Osteoblast (primary cell): Measurements from ENCODE around the gene NUP214. TPM values are rescaled to one million over a fixed set of nuclear protein-coding genes. Genes with fewer than 3 reads are reported as not detected.

Experiments
- DNase-seq: peaks from one replicate; pipeline ENCODE4 v3.0.0; 2011; ENCODE audit warnings: low spot score, mixed read lengths; ENCODE audit not compliant: insufficient read length; ENCODE audit errors: missing footprints
- H2AFZ ChIP-seq: 2 replicates; pipeline ENCODE4 v1.6.0; 2011; ENCODE audit warnings: mild to moderate bottlenecking, low read length
- H3K27ac ChIP-seq: 2 replicates; pipeline ENCODE4 v1.5.1; 2011; ENCODE audit warnings: mild to moderate bottlenecking, low read depth, low read length, moderate library complexity
- H3K27me3 ChIP-seq: 2 replicates; pipeline ENCODE4 v1.6.0; 2012; ENCODE audit warnings: mild to moderate bottlenecking, control low read depth, inconsistent platforms, low read length, moderate library complexity; ENCODE audit not compliant: insufficient read depth
- H3K36me3 ChIP-seq: 2 replicates; pipeline ENCODE4 v1.5.1; 2011; ENCODE audit warnings: mild to moderate bottlenecking, low read length, control low read depth, moderate library complexity; ENCODE audit not compliant: insufficient read depth
- H3K4me1 ChIP-seq: 2 replicates; pipeline ENCODE4 v1.5.1; 2011; ENCODE audit warnings: mild to moderate bottlenecking, low read length, control low read depth, moderate library complexity; ENCODE audit not compliant: insufficient read depth
- H3K4me2 ChIP-seq: 2 replicates; pipeline ENCODE4 v1.6.0; 2011; ENCODE audit warnings: mild to moderate bottlenecking, low read length; ENCODE audit not compliant: insufficient read depth
- H3K4me3 ChIP-seq: fragments of 200-600 bp; sonication (generic); 3 replicates; pipeline ENCODE4 v1.5.1; 2012; ENCODE audit warnings: mild to moderate bottlenecking, low read length, inconsistent platforms; ENCODE audit not compliant: insufficient read depth
- H3K79me2 ChIP-seq: 2 replicates; pipeline ENCODE4 v1.6.0; 2012; ENCODE audit warnings: mild to moderate bottlenecking, low read length, control low read depth, inconsistent platforms; ENCODE audit not compliant: insufficient read depth
- H3K9me3 ChIP-seq: 2 replicates; pipeline ENCODE4 v1.5.1; 2011; ENCODE audit warnings: low read depth, low read length, control low read depth
- H4K20me1 ChIP-seq: 2 replicates; pipeline ENCODE4 v1.6.0; 2012; ENCODE audit warnings: mild to moderate bottlenecking, low read length, control low read depth; ENCODE audit not compliant: insufficient read depth
- CTCF ChIP-seq: IDR thresholded peaks from 2 replicates; pipeline ENCODE4 v1.5.1; 2011; ENCODE audit warnings: mild to moderate bottlenecking, low read depth, low read length, moderate library complexity; ENCODE audit errors: extremely low read depth
- total RNA-seq: library from RNA; depleted of rRNA; stranded (reverse); fragments of >200 nt; gene quantifications from 2 replicates; pipeline ENCODE4 v1.2.3, GENCODE V29; 2012

The NUP214 gene
- total RNA-seq, 1 donor: 17.7 TPM

- Histone ChIP-seq H3K4me2 (no peak overlapping the region), H3K27me3 (no peaks in the 10 kb centered on the region), H3K4me3 (no peak overlapping the region), H3K36me3 (no peaks in the 10 kb centered on the region), H2AFZ (no peak overlapping the region), H4K20me1 (no peaks in the 10 kb centered on the region), H3K27ac (no peak overlapping the region), H3K9me3 (no peaks in the 10 kb centered on the region), H3K79me2 (no peaks in the 10 kb centered on the region), H3K4me1 (peaks cover 12% of the 10 kb centered on the region)
- TF ChIP-seq CTCF: no peak
- peak; percentile 53 for DNase-seq
Observed at GRCh38 chr9:131258186-131258585, 132.8 kb downstream of the NUP214 start.

- H3K4me1 ChIP-seq: peaks cover 12% of the 10 kb centered on the region
- H3K27me3 ChIP-seq: no peaks in the 10 kb centered on the region
- H3K79me2 ChIP-seq: no peaks in the 10 kb centered on the region
- no peaks in the 10 kb centered on the region for H3K9me3 ChIP-seq
- H3K27ac ChIP-seq: no peak overlapping the region
- peak; percentile 60 for DNase-seq
- no peak overlapping the region for H3K4me2 ChIP-seq
- TF ChIP-seq CTCF: no peak
- no peak overlapping the region for H2AFZ ChIP-seq
- H3K4me3 ChIP-seq: no peak overlapping the region
- no peaks in the 10 kb centered on the region for H3K36me3 ChIP-seq
- no peaks in the 10 kb centered on the region for H4K20me1 ChIP-seq
Observed at GRCh38 chr9:131258698-131259431, 133.5 kb downstream of the NUP214 start.

GRCh38 chr9:131259432-131259898, 134.1 kb downstream of the NUP214 start:
- DNase-seq: peak; percentile 59
- no peaks in the 10 kb centered on the region for H3K27me3 ChIP-seq
- no peaks in the 10 kb centered on the region for H3K9me3 ChIP-seq
- no peak overlapping the region for H3K4me2 ChIP-seq
- H3K4me1 ChIP-seq: peaks cover 12% of the 10 kb centered on the region
- H3K36me3 ChIP-seq: no peaks in the 10 kb centered on the region
- TF ChIP-seq CTCF: no peak
- H3K79me2 ChIP-seq: no peaks in the 10 kb centered on the region
- no peaks in the 10 kb centered on the region for H4K20me1 ChIP-seq
- no peak overlapping the region for H2AFZ ChIP-seq
- H3K4me3 ChIP-seq: no peak overlapping the region
- H3K27ac ChIP-seq: no peak overlapping the region

GRCh38 chr9:131259916-131260597, 134.7 kb downstream of the NUP214 start:
- no peak overlapping the region for H3K27ac ChIP-seq
- H3K27me3 ChIP-seq: no peaks in the 10 kb centered on the region
- peaks cover 12% of the 10 kb centered on the region for H3K4me1 ChIP-seq
- no peaks in the 10 kb centered on the region for H4K20me1 ChIP-seq
- H3K4me2 ChIP-seq: no peak overlapping the region
- no peak overlapping the region for H2AFZ ChIP-seq
- H3K4me3 ChIP-seq: no peak overlapping the region
- TF ChIP-seq CTCF: no peak
- H3K9me3 ChIP-seq: no peaks in the 10 kb centered on the region
- no peaks in the 10 kb centered on the region for H3K36me3 ChIP-seq
- no peaks in the 10 kb centered on the region for H3K79me2 ChIP-seq
- DNase-seq: peak; percentile 52
